Measurements from ENCODE around the gene NFE2L3.
"Not testable (repeated sequence)": the region's sequence is repeated elsewhere in the genome, so short reads cannot be mapped to it uniquely, and the experiment has no call there.

The NFE2L3 gene, protein sequence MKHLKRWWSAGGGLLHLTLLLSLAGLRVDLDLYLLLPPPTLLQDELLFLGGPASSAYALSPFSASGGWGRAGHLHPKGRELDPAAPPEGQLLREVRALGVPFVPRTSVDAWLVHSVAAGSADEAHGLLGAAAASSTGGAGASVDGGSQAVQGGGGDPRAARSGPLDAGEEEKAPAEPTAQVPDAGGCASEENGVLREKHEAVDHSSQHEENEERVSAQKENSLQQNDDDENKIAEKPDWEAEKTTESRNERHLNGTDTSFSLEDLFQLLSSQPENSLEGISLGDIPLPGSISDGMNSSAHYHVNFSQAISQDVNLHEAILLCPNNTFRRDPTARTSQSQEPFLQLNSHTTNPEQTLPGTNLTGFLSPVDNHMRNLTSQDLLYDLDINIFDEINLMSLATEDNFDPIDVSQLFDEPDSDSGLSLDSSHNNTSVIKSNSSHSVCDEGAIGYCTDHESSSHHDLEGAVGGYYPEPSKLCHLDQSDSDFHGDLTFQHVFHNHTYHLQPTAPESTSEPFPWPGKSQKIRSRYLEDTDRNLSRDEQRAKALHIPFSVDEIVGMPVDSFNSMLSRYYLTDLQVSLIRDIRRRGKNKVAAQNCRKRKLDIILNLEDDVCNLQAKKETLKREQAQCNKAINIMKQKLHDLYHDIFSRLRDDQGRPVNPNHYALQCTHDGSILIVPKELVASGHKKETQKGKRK

DNA sequence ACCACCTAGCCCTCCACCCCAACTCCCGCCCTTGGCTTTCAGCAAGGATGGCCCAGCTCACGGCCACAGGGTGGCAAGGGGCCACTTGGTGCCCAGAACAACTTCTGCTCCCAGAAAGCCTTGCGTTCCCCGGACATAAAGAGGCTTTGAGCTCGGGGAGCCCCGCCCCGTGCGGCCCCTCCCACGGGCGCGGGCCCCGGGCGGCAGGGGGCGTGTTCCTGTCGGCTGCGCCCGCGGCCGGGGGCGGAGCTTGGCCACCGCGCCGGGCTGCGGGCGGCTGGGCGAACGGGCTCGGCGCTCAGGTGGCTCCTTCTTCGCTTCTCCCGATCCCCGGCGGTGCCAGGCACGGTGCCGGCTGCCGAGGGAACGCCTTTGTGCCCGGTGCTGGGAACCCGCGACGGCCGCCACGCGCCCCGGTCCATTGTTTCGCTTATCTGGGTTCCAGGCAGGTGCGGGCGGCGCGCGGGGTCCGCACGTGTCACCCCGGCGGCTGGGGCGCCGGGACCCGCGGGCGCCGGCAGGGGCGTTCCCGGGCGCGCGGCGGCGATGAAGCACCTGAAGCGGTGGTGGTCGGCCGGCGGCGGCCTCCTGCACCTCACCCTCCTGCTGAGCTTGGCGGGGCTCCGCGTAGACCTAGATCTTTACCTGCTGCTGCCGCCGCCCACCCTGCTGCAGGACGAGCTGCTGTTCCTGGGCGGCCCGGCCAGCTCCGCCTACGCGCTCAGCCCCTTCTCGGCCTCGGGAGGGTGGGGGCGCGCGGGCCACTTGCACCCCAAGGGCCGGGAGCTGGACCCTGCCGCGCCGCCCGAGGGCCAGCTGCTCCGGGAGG is at the start of gene NFE2L3:
TSS of gene NFE2L3 (plus strand) at position 246 of the 829 bp plus-strand sequence. CDS start at position 547, 301 bp downstream.
- peak; percentile 81 for DNase-seq

DNA sequence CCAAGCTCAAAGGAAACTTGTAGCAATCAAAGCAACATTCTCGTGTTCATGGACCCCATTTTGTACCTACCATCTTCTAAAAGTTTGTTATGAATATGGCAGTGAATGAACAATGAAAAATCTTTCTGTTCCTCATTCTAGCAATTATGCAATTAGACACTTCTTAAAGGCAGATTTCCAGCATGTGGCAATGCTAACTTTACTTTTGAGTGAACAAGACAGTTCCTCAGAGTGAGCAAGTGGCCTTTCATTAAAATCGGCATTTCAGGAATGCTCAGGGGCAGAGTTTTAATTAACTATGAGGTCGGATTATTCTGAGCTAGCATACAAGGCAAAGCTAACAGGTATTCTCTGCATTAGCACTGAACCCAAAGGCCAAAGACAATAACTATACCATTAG is 48.4 kb upstream of the NFE2L3 start:
- no peak for DNase-seq

DNA sequence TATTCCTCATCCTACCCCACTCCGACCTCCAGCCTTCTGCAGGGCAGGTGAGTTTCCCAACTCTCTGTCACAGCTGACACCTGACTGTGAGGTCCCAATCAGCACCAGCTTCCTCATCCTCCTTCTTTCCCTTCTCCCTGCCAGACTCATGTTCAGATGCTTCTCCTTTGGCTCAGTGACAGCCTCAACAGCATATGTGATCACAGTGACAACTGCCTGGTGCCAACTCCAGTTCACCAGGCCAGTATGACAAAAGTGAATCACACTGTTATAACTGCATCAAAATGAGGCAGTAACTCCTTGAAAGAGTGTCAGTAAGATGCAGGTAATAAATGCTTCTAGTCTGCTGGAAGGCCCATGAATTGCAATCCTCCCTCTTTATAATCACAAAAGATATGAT is 46.8 kb upstream of the NFE2L3 start:
- no peak for DNase-seq

DNA sequence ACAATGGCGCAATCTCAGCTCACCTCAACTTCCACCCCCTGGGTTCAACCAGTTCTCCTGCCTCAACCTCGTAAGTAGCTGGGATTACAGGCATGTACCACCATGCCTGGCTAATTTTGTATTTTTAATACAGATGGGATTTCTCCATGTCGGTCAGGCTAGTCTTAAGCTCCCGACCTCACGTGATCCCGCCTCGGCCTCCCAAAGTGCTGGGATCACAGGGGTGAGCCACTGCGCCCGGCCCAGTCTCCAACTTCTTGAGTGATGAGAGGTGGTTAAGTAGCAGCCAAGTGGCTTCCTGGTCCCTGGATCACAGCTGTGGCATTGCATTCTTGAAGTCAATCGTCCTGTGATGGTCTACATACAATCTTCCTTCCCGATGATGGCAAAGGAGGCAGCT is 46.1 kb upstream of the NFE2L3 start:
- no peak for DNase-seq

DNA sequence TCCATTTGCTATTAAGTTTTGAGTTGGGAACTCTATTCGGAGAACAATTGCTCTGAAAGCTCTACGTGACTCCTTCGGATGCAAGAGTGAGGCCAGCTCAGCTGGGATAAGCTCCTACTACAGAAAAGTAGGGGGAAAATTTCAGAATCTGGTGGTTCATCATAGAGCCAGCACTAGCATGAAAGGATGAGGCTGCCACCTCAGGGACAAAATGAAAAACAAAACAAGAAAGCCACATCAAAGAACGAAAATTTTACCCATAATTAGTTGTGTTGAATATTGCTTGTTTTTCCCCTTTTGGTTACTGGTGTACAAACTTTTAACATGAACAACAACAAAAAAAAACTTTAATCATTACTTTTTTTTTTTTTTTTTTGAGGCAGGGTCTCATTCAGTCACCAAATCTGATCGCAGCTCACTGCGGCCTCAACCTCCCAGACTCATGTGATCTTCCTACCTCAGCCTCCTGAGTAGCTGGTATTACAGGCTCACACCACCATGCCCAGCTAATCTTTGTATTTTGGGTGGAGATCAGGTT is 39.7 kb upstream of the NFE2L3 start:
- no peak for DNase-seq

DNA sequence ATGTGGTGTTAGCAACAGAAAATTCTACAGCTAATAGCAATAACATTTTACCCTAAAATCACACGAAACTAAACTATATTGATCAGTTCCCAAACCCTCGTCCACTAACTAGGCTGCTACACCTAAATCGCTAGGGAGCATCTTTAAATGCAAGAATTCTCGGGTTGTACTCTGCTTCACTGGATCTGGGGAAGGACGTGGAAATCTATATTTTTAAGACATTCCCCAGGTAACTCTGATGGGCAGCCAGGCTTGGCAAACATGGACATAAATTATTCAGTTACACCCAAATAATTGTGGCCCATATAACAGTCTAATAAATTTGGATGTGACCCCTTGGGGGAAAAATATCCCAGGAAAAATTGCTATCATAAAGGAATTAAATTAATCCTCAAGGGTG is 36.3 kb upstream of the NFE2L3 start:
- DNase-seq, result no peak

DNA sequence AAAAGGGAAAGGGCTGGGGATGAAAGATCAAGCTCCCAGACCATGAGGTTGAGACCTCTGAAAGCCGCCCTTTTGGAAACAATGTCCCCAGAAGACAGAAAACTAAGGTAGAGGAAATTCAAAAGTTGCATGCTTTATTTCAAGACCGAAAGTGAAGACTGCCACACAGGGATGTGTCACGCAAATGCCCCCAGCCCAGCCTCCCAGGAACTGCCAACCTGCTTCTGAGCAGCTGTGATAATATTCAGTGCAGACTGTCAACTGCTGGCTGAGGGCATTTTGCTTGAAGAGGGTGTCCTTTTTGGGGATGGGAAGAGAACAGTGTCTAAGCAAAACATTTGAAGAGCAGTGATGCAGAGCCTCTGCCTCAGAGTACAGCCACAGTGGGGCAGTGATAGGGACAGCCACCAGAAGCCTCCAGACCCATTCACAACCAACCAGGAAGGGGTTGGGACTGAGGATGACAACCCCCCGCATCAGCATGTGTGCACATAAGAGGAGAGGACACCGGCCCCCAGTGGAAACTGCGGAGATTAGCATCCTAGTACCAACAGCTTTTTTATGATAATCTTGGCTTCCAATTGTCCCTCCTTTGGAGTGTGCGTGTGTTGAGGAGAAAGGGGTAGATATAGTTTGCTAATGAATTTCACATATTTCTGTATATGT is 34.7 kb upstream of the NFE2L3 start:
- DNase-seq, result no peak

DNA sequence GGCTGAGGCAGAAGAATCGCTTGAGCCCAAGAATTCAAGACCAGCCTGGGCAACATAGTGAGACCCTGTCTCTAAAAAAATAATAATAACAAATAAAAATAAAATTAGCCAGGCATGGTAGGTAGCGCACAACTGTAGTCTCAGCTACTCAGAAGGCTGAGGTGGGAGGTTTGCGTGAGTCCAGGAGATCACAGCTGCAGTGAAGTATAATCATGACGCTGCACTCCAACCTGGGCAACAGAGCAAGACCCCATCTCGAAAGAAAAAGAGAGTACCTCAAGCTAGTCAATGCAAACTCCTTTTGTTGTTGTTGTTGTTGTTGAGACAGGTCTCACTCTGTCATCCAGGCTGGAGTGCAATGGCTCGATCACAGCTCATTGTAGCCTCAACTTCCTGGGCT is 34.0 kb upstream of the NFE2L3 start:
- DNase-seq, result no peak

DNA sequence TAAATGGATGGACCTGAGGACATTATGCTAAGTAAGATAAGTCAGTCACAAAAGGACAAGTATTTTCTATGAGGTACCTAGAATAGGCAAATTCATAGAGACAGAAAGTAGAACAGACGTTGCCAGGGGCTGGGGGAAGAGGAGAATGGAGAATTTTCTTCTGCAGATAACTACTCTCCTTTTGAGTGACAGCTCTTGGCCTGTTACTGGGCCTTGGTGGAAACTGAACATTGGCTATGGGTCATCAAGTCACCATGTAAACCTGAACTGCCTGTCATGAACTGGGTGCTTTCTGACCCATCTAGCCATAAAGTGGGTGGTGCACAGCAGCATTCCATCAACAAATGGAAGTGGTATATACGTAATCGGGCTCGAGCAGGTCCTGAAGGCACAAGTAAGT is 29.3 kb upstream of the NFE2L3 start:
- DNase-seq, result no peak

DNA sequence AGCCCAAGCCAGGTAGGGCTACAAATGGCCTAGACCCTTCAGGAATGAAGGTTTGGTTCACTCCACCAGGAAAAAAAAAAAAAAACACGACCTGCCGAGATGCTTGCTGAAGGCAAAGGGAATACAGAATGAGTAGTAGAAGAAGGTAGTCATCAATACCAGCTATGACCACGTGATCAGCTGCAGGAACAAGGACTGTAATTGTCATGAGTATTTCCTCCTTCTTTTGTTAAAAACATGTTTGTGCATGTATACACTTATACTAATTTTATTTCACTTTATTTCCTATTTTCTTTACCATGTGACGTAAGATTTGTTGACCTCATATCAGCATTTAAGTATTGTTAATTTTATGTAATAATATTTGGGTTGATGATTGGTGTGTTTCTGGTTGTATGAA is 27.2 kb upstream of the NFE2L3 start:
- DNase-seq, result not testable (repeated sequence)

DNA sequence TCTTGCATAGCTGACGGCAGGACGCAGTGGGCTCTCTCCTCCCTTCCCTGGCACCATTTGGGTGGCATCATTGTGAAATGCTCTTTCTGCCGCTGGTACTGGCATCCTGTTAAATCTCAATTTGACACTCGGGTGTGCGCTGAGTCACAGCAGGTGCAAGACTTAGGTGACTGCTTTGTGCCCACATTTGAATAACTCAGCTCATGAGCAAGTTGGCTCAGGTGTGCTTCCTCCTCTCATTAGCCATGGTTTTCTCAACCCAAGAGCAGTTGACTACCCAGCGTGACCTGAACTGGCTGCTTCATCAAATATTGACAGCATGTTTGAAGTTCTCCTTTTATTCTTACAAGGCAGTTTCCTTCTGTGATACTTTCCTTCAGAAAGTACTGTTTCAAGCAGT is 24.6 kb upstream of the NFE2L3 start:
- no peak for DNase-seq

DNA sequence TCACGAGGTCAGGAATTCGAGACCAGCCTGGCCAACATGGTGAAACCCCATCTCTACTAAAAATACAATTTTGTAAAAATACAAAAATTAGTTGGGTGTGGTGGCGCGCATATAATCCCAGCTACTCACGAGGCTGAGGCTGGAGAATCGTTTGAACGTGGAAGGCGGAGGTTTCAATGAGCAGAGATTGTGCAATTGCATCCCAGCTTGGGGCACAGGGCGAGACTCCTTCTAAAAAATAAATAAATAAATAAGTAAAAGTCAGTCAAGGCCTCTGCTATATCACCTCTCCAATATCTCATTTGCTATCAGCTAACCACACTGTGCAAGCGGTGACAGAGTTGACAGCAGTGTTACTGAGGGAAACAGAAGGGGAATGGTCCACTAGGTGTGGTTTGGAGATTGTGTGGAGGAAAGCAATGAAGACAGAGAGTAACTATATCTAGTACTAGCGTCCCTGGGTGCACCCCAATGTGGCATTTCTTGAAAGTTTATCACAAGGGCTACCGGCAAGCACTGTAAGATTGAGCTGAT is 20.9 kb upstream of the NFE2L3 start:
- no peak for DNase-seq

DNA sequence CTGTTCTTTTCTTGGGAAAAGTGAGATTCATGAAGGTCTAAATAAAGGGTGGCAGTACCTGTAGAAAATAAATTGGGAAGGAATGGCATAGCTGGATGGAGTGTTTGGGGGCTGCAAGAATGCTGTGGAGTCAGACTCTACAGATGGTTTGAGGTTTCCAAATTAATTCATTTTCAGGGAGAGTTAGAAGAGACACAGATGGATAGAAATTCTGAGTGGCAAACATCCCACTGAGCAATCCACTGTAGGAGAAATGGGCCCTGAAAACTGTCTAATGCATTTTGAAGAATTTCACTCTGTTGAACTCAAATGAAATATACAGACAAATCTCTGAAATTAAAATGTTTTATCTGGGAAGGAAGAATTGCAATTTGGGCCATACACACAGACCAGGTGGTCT is 16.9 kb upstream of the NFE2L3 start:
- DNase-seq, result no peak

DNA sequence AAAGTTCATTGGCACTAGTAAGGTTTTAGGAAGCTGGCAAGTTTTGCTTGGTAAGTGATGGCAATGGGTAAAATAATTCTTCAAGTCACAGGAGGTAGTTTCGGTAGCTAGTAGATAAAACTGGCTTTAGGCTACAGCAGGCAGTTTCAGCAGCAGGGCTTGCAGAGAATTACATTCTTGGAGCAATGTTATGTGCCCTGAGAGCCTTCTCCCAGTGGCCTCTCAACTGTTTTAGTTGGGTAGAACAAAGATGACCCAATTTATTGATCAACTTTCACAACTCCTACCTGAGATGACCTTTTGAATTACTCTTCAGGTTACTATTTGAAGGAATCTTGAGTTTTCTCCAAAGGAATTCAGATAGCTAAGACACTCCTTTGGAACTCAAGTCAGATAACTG is 16.4 kb upstream of the NFE2L3 start:
- no peak for DNase-seq

DNA sequence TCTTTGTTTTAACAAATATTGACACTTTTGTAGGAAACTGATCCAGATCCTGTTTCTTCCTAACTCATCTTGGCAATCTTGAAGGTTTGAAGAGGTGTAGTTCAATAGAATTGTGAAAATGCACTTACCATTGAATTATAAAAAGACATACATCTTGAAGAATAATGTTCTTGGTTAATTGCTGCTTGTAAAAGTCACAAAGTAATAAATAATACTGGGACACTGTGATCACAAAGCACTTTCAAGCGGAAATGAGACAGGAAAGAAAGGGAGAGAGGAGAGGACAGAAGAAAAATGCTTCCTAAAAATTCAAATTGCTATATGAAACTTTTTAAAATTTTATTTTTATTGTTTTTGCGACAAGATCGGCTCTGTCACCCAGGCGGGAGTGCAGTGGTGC is 15.2 kb upstream of the NFE2L3 start:
- DNase-seq, result no peak

DNA sequence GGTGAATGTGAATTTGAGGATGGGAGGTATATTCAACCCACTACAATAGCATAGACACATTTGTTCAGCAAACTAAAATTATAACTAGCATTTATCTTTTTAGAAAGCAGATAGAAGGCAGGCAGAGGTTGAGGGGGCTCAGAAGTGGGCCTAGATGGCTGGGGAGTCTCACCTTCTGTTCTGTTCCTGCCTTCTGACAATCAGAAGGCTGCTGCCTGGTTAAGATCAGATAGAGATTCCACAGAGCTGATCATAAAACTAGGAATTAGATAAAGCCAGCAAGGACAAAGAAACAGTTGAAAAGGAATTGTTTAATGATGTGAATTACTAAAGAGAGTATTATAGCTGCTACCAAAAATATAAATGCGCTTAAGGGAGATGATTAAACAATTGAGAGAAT is 11.6 kb upstream of the NFE2L3 start:
- DNase-seq, result no peak

DNA sequence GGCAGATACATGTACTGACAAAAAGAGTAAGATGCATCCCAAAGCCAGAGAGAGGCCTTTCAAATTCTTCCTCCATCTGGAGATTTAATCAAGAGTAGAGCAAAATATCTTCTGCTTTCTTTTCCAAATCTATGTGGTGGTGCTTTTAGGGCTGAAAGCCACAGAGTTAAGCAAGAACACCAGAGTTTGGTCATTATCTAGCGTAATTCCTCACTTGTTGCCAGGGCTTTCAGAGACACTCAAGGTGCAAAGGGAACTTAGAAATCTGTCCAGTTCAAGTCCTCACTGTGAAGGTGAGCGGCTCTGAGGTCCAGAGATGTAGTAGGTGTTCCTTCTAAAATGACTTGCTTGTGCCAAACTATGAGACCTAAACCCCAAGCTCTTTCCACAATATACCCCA is 10.9 kb upstream of the NFE2L3 start:
- no peak for DNase-seq

DNA sequence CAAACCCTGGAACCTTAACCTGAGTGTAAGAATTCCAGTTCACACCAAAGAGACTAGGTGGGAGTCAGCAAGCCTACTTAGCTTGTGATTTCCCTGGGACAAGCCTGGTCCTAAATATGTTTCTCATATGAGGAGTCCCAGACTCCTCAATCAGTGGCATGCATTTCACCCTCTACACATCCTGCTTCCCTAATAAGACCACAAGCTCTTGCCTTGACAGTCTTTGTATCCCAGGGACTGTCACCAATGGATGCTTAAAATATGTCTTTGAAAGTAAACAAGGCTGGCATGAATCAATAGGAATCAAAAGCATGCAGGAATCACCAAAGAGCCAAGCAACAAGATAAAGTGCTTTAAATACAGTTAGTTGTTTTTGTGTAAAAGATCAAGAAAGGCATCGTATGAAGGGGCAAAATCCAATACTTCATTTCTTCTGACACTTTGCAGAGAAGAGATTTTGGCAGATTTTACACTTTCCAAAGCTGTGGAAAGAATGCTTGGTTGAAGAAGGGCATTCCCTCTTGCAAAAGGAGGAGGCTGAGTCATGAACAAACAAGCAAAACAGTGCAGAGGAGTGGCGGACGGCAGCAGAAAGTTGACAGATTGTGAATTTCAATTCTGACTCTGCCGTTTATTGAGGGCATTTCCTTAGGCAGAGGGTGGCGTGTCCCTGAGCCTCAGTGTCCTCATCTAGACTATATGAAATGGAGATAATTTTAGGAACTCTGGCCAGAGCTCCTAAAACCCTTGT is 8.5 kb upstream of the NFE2L3 start:
- DNase-seq, result no peak

DNA sequence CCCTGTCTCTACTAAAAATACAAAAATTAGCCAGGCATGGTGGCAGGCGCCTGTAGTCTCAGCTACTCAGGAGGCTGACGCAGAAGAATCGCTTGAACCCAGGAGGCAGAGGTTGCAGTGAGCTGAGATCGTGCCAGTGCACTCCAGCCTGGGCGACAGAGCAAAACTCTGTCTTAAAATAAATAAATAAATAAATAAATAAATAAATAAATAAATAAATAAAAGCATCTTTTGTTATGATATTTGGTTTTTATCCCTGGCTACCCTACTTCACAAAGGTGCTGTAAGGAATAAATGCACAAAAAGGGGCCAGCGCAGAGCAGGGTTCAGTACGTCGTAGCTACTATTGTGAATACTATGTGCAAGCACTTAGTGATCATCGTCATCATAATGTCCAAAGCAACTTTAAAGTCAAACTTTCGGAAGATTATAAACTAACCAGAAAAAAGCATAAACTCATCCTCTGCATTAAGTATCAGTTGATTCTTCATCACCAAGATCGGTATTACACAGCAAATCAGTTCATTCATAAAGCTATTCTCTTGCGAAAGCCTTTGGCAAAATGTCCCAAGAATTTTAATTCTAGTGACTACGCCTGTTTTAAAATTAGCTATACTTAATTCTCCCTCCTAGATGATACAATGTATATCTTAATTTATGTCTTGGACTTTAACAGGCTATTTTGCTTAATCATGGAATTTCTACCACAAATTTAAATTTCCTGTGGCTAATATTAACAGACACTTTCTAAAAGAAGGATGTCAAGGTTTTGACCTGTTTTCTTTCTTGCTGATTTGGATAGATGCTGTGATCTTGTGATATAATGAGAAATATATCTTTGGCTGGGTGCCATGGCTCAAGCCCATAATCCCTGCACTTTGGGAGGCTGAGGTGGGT is 7.6 kb upstream of the NFE2L3 start:
- no peak for DNase-seq

DNA sequence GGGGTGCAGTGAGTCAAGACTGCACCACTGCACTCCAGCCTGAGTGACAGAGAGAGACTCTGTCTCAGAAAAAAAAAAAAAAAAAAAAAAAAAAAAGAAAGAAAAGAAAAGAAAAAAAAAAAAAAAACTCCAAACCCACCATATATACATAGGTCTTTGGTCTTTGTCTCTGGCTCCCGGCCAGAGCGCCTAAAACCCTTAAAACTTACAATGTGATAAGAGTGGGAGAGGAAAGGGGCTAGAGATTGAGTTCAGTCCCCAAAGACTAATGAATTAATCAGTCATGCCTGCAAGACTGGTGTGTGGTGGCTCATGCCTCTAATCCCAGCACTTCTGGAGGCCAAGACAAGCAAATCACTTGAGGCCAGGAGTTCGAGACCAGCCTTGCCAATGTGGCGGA is 6.8 kb upstream of the NFE2L3 start:
- DNase-seq, result no peak

DNA sequence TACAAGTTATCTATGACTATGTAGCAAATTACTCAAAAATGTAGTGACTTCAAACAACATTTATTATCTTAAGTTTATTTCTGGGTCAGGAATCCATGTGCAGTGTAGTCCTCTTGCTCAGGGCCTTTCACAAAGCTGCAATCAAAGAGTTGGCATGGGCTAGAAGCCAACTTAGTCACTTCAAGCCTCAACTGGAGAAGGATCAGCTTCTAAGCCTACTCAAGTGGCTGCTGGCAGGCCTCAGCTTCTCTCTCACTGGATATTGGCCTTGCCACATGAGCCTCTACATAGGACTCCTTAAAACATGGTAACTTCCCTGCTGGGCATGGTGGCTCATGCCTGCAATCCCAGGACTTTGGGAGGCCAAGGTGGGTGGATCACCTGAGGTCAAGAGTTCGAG is 5.0 kb upstream of the NFE2L3 start:
- no peak for DNase-seq
